ENCODE data around the gene KIF26A.

Gene KIF26A

DNA sequence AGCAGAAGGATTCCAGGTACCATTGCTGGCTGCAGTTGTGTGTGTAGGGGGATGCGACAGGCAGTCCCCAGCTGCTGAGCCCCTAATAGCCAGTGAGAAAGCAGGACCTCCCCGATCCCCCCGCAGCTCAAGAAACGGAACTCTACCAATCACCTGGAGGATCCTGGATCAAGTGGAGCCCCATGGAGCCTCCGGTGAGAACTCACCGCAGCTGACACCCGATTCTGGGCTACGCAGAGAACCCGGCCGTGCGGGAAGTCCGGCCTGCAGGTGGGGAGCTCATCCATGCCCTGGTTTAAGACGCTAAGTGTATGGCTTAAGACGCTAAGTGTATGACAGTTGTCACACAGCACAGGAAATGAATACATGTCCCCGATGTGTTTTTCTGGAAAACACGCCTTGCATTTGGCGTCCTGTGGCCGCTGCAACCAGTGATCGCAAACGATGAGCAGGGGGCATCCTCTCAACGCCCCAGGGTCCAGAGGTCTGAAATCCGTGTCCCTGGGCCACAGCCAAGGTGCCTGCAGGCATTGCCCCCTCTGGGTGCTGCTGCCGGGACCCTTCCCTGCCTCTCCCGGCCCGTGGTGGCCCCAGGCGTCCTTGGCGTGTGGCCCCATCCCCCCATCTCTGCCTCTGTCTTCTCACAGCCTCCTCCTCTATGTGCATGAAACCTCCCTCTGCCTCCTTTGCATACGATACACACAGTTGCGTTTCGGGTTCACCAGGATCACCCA, 75.1 kb downstream of the KIF26A start:
- Histone ChIP-seq H4K5ac (ENCODE audit: low read length) (no peak overlapping the region), H3K56ac (ENCODE audit: low read length) (no peak overlapping the region), H3K18ac (ENCODE audit: low read length) (no peak overlapping the region), H3K4me1 (ENCODE audit: control insufficient read depth, low read depth, low read length) (no peaks in the 10 kb centered on the region), H3K36me3 (ENCODE audit: control insufficient read depth, insufficient read depth, low read length) (no peaks in the 10 kb centered on the region), H2BK120ac (ENCODE audit: low read depth, low read length) (no peak overlapping the region), H3K79me2 (ENCODE audit: control insufficient read depth, insufficient read depth, low read length) (no peaks in the 10 kb centered on the region), H3K27me3 (ENCODE audit: insufficient read depth, low read length, poor library complexity) (no peaks in the 10 kb centered on the region), H4K8ac (ENCODE audit: low read depth, low read length) (no peak overlapping the region), H3K27ac (ENCODE audit: low read depth, low read length) (no peak overlapping the region), H3K79me1 (ENCODE audit: low read length) (no peaks in the 10 kb centered on the region), H3K4me3 (ENCODE audit: low read length) (no peak overlapping the region), H2BK15ac (replicated peaks; ENCODE audit: low read depth) (no peak overlapping the region), H2BK5ac (ENCODE audit: low read length) (no peak overlapping the region), H2AK5ac (ENCODE audit: low read length) (no peak overlapping the region), H3K4me2 (ENCODE audit: low read length) (no peak overlapping the region), H3K9ac (ENCODE audit: low read length) (no peak overlapping the region), H3K4ac (ENCODE audit: low read depth, low read length) (no peak overlapping the region), H3K23ac (ENCODE audit: low read length) (no peak overlapping the region)
- no peak for DNase-seq
- WGBS (ENCODE audit: extremely low coverage, insufficient coverage, low lambda C conversion rate) = no CpG with 5 or more reads among the region's 30 CpGs

DNA sequence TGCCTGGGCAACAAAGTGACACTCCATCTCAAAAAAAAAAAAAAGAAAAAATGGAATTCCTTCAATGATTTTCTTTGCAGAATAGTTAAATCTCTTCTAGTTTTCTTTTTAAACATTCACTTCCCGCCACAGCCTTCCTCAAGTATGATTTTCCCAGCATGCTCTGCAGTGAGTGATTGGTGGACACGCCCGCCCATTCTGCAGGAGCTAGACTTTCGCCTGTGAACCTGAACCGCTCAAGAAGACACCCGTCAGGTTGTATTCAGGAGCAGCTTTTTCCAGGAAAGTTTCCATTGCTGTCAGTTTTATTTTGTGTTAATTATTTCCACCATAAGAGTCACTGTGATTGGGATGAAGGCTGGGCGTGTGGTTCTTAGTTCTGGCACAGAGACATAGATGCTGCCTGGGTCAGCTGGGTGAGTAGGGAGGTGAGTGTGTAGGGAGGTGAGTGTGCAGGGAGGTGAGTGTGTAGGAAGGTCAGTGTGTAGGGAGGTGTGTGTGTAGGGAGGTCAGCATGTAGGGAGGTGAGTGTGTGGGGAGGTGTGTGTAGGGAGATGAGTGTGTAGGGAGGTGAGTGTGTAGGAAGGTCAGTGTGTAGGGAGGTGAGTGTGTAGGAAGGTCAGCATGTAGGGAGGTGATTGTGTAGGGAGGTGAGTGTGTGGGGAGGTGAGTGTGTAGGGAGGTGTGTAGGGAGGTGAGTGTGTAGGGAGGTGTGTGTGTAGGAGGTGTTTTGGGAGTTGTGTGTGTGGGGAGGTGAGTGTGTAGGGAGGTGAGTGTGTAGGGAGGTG, 76.2 kb downstream of the KIF26A start:
- Histone ChIP-seq H3K79me1 (ENCODE audit: low read length) (no peaks in the 10 kb centered on the region), H3K36me3 (ENCODE audit: control insufficient read depth, insufficient read depth, low read length) (no peaks in the 10 kb centered on the region), H3K79me2 (ENCODE audit: control insufficient read depth, insufficient read depth, low read length) (no peaks in the 10 kb centered on the region), H2AK5ac (ENCODE audit: low read length) (no peak overlapping the region), H3K9ac (ENCODE audit: low read length) (no peak overlapping the region), H3K18ac (ENCODE audit: low read length) (no peak overlapping the region), H3K56ac (ENCODE audit: low read length) (no peak overlapping the region), H3K23ac (ENCODE audit: low read length) (no peak overlapping the region), H3K27ac (ENCODE audit: low read depth, low read length) (no peak overlapping the region), H2BK15ac (replicated peaks; ENCODE audit: low read depth) (no peak overlapping the region), H2BK120ac (ENCODE audit: low read depth, low read length) (no peak overlapping the region), H3K4me3 (ENCODE audit: low read length) (no peak overlapping the region), H3K4me2 (ENCODE audit: low read length) (no peak overlapping the region), H3K4ac (ENCODE audit: low read depth, low read length) (no peak overlapping the region), H2BK5ac (ENCODE audit: low read length) (no peak overlapping the region), H3K4me1 (ENCODE audit: control insufficient read depth, low read depth, low read length) (no peaks in the 10 kb centered on the region), H4K5ac (ENCODE audit: low read length) (no peak overlapping the region), H3K27me3 (ENCODE audit: insufficient read depth, low read length, poor library complexity) (no peaks in the 10 kb centered on the region), H4K8ac (ENCODE audit: low read depth, low read length) (no peak overlapping the region)
- DNase-seq = no peak
- no CpG with 5 or more reads among the region's 7 CpGs for WGBS (ENCODE audit: extremely low coverage, insufficient coverage, low lambda C conversion rate)

GRCh38 chr14:104215706-104216334, 77.4 kb downstream of the KIF26A start:
- no peak overlapping the region for H3K56ac ChIP-seq (ENCODE audit: low read length)
- no peak for DNase-seq
- no CpG with 5 or more reads among the region's 21 CpGs for WGBS (ENCODE audit: extremely low coverage, insufficient coverage, low lambda C conversion rate)

DNA sequence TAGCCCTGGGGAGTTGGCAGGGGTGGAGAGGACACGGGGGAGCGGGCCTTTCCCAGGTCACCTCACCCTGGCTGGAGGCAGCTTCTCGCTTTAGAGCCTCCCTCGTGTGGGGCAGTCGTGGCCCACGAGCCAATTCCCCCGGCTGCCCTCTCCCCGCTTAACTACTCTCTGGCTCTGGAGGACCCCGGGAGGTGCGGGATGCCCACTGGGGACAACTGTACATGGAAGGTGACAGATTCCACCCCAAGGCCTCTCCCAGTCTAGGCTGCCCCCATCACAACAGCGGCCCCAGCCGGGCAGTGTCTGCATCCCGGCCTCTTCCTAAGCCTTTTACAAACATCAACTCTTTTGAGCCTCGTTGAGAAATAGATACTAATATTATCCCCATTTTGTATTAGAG, 78.1 kb downstream of the KIF26A start:
- no peak overlapping the region for H3K9ac ChIP-seq (ENCODE audit: low read length)
- no peak overlapping the region for H2BK120ac ChIP-seq (ENCODE audit: low read depth, low read length)
- H3K4ac ChIP-seq (ENCODE audit: low read depth, low read length) = no peak overlapping the region
- no peak overlapping the region for H2BK5ac ChIP-seq (ENCODE audit: low read length)
- no CpG with 5 or more reads among the region's 14 CpGs for WGBS (ENCODE audit: extremely low coverage, insufficient coverage, low lambda C conversion rate)
- H2BK15ac ChIP-seq (replicated peaks; ENCODE audit: low read depth) = no peak overlapping the region
- DNase-seq = no peak
- H3K36me3 ChIP-seq (ENCODE audit: control insufficient read depth, insufficient read depth, low read length) = no peaks in the 10 kb centered on the region
- no peak overlapping the region for H3K18ac ChIP-seq (ENCODE audit: low read length)
- H4K5ac ChIP-seq (ENCODE audit: low read length) = no peak overlapping the region
- H2AK5ac ChIP-seq (ENCODE audit: low read length) = no peak overlapping the region
- no peak overlapping the region for H4K8ac ChIP-seq (ENCODE audit: low read depth, low read length)
- no peak overlapping the region for H3K23ac ChIP-seq (ENCODE audit: low read length)
- H3K4me2 ChIP-seq (ENCODE audit: low read length) = no peak overlapping the region
- H3K27me3 ChIP-seq (ENCODE audit: insufficient read depth, low read length, poor library complexity) = no peaks in the 10 kb centered on the region
- no peaks in the 10 kb centered on the region for H3K79me1 ChIP-seq (ENCODE audit: low read length)
- H3K79me2 ChIP-seq (ENCODE audit: control insufficient read depth, insufficient read depth, low read length) = no peaks in the 10 kb centered on the region
- no peak overlapping the region for H3K4me3 ChIP-seq (ENCODE audit: low read length)
- H3K56ac ChIP-seq (ENCODE audit: low read length) = no peak overlapping the region
- no peaks in the 10 kb centered on the region for H3K4me1 ChIP-seq (ENCODE audit: control insufficient read depth, low read depth, low read length)
- no peak overlapping the region for H3K27ac ChIP-seq (ENCODE audit: low read depth, low read length)

More at GRCh38 chr14:104215706-104216334, 77.4 kb downstream of the KIF26A start:
- Histone ChIP-seq H3K27ac (ENCODE audit: low read depth, low read length) (no peak overlapping the region), H3K4me1 (ENCODE audit: control insufficient read depth, low read depth, low read length) (no peaks in the 10 kb centered on the region), H3K79me1 (ENCODE audit: low read length) (no peaks in the 10 kb centered on the region), H2AK5ac (ENCODE audit: low read length) (no peak overlapping the region), H3K27me3 (ENCODE audit: insufficient read depth, low read length, poor library complexity) (no peaks in the 10 kb centered on the region), H3K4me2 (ENCODE audit: low read length) (no peak overlapping the region), H3K9ac (ENCODE audit: low read length) (no peak overlapping the region), H4K5ac (ENCODE audit: low read length) (no peak overlapping the region), H2BK120ac (ENCODE audit: low read depth, low read length) (no peak overlapping the region), H3K36me3 (ENCODE audit: control insufficient read depth, insufficient read depth, low read length) (no peaks in the 10 kb centered on the region), H3K4ac (ENCODE audit: low read depth, low read length) (no peak overlapping the region), H3K18ac (ENCODE audit: low read length) (no peak overlapping the region), H3K79me2 (ENCODE audit: control insufficient read depth, insufficient read depth, low read length) (no peaks in the 10 kb centered on the region), H2BK5ac (ENCODE audit: low read length) (no peak overlapping the region), H2BK15ac (replicated peaks; ENCODE audit: low read depth) (no peak overlapping the region), H3K23ac (ENCODE audit: low read length) (no peak overlapping the region), H3K4me3 (ENCODE audit: low read length) (no peak overlapping the region), H4K8ac (ENCODE audit: low read depth, low read length) (no peak overlapping the region)

GRCh38 chr14:104217486-104218360, 79.3 kb downstream of the KIF26A start:
- no peaks in the 10 kb centered on the region for H3K4me1 ChIP-seq (ENCODE audit: control insufficient read depth, low read depth, low read length)

More at GRCh38 chr14:104217486-104218360, 79.3 kb downstream of the KIF26A start:
- Histone ChIP-seq H3K4me3 (ENCODE audit: low read length) (no peak overlapping the region), H3K36me3 (ENCODE audit: control insufficient read depth, insufficient read depth, low read length) (no peaks in the 10 kb centered on the region), H3K4me2 (ENCODE audit: low read length) (no peak overlapping the region), H2BK120ac (ENCODE audit: low read depth, low read length) (no peak overlapping the region), H2BK5ac (ENCODE audit: low read length) (no peak overlapping the region), H2AK5ac (ENCODE audit: low read length) (no peak overlapping the region), H4K5ac (ENCODE audit: low read length) (no peak overlapping the region), H3K27me3 (ENCODE audit: insufficient read depth, low read length, poor library complexity) (no peaks in the 10 kb centered on the region), H2BK15ac (replicated peaks; ENCODE audit: low read depth) (no peak overlapping the region), H3K23ac (ENCODE audit: low read length) (no peak overlapping the region), H3K9ac (ENCODE audit: low read length) (no peak overlapping the region), H3K79me2 (ENCODE audit: control insufficient read depth, insufficient read depth, low read length) (no peaks in the 10 kb centered on the region), H3K56ac (ENCODE audit: low read length) (no peak overlapping the region), H3K27ac (ENCODE audit: low read depth, low read length) (no peak overlapping the region), H3K79me1 (ENCODE audit: low read length) (no peaks in the 10 kb centered on the region), H4K8ac (ENCODE audit: low read depth, low read length) (no peak overlapping the region), H3K18ac (ENCODE audit: low read length) (no peak overlapping the region), H3K4ac (ENCODE audit: low read depth, low read length) (no peak overlapping the region)
- DNase-seq = no peak
- WGBS (ENCODE audit: extremely low coverage, insufficient coverage, low lambda C conversion rate) = no CpG with 5 or more reads among the region's 21 CpGs
